Thyroid gland (tissue), 4 donors: Measurements from ENCODE around the gene NUP214.

Experiments
- CTCF ChIP-seq, 6 experiments: fragments of 200-600 bp in 3 of 6; fragments of 450-650 bp in 3 of 6; sonication (generic) in 3 of 6; IDR thresholded peaks; one replicate each; pipeline ENCODE4 v1.5.1; 2016 to 2019; ENCODE audit warnings: antibody characterized with exemption in 6 of 6, mild to moderate bottlenecking in 2 of 6, inconsistent platforms in 1 of 6, moderate library complexity in 1 of 6
- POLR2A ChIP-seq, 2 donors: fragments of 450-650 bp; IDR thresholded peaks; one replicate each; pipeline ENCODE4 v1.6.1; 2017; ENCODE audit warnings: antibody characterized with exemption in 2 of 2, mild to moderate bottlenecking in 2 of 2, moderate library complexity in 1 of 2

GRCh38 chr9:131125288-131126058 lies at the start of gene NUP214:
- peak in 1 of 6 experiments; percentile 33 for TF ChIP-seq CTCF (IDR thresholded peaks at IDR 0.05)
- peak; percentile 67 to 88 for TF ChIP-seq POLR2A (IDR thresholded peaks at IDR 0.05)
